ENCODE data around the gene SETD2.

SETD2 gene

GRCh38 chr3:47079432-47079831 is 84.5 kb downstream of the SETD2 start:
- TF ChIP-seq GATA2 (IDR thresholded peaks at IDR 0.05; ENCODE audit: low read depth, low read length), result no peak
- TF ChIP-seq GATA3 (IDR thresholded peaks at IDR 0.05; ENCODE audit: low read depth, low read length), result no peak

DNA sequence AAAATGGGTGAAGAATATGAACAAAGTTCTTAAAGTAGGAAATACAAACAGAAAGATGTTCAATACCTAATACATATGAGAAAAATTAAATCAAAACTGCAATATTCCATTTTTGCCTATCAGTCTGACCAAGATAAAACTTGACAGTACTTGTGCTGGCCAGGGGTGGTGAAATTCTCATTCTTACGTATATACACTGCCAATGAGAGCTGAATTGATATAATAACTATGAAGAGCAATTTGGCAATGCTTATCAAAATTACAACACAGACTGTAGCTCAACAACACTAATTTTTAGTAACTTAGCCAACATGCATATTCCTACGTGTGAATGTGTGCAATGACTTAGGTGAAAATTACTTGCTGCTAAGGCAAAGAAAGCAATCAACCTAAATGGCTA is 90.2 kb downstream of the SETD2 start:
- TF ChIP-seq GATA2 (IDR thresholded peaks at IDR 0.05; ENCODE audit: low read depth, low read length) (no peak), GATA3 (IDR thresholded peaks at IDR 0.05; ENCODE audit: low read depth, low read length) (no peak)

DNA sequence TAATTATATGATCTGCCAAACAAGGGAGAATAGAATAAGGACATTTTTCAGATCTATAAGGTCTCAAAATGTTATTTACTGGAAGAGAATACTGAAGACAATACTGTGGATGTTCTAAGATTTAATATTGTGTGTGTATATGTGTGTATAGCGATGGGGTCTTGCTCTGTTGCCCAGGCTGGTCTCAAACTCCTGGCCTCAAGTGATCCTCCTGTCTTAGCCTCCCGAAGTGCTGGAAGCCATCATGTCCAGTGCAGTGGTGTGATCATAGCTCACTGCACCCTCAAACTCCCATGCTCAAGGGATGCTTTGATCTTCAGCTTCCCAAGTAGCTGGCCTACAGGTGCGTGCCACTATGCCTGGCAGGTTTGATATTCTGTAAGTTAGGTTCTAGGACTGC is 93.1 kb downstream of the SETD2 start:
- TF ChIP-seq GATA2 (IDR thresholded peaks at IDR 0.05; ENCODE audit: low read depth, low read length), result no peak
- TF ChIP-seq GATA3 (IDR thresholded peaks at IDR 0.05; ENCODE audit: low read depth, low read length), result no peak

- TF ChIP-seq GATA2 (IDR thresholded peaks at IDR 0.05; ENCODE audit: low read depth, low read length), result no peak
- TF ChIP-seq GATA3 (IDR thresholded peaks at IDR 0.05; ENCODE audit: low read depth, low read length), result no peak
Observed at GRCh38 chr3:47065681-47066080, 98.2 kb downstream of the SETD2 start.

- TF ChIP-seq GATA2 (IDR thresholded peaks at IDR 0.05; ENCODE audit: low read depth, low read length) (no peak), GATA3 (IDR thresholded peaks at IDR 0.05; ENCODE audit: low read depth, low read length) (no peak)
Observed at GRCh38 chr3:47065058-47065457, 98.9 kb downstream of the SETD2 start.

GRCh38 chr3:47057212-47057671 is 106.7 kb downstream of the SETD2 start:
- TF ChIP-seq GATA3 (IDR thresholded peaks at IDR 0.05; ENCODE audit: low read depth, low read length) (no peak), GATA2 (IDR thresholded peaks at IDR 0.05; ENCODE audit: low read depth, low read length) (no peak)

GRCh38 chr3:47056705-47057104 is 107.2 kb downstream of the SETD2 start:
- no peak for TF ChIP-seq GATA3 (IDR thresholded peaks at IDR 0.05; ENCODE audit: low read depth, low read length)
- no peak for TF ChIP-seq GATA2 (IDR thresholded peaks at IDR 0.05; ENCODE audit: low read depth, low read length)

- TF ChIP-seq GATA2 (IDR thresholded peaks at IDR 0.05; ENCODE audit: low read depth, low read length) (no peak), GATA3 (IDR thresholded peaks at IDR 0.05; ENCODE audit: low read depth, low read length) (no peak)
Observed at GRCh38 chr3:47054412-47054811, 109.5 kb downstream of the SETD2 start.

DNA sequence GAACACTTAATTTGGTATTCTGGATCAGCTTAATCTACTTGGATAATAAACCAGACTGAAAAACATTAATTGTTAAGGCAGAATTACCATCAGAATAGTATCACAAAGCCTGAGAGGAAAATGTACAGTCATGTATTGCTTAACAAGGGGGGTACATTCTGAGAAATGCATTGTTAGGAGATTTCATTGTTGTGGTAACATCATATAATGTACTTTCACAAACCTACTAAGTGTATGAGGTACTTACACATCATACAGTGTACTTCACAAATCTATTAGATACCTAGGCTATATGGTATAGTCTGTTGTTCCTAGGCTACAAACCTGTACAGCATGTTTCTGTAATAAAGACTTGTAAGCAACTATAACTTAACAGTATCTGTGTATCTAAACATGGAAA is 116.2 kb downstream of the SETD2 start:
- TF ChIP-seq GATA3 (IDR thresholded peaks at IDR 0.05; ENCODE audit: low read depth, low read length), result no peak
- no peak for TF ChIP-seq GATA2 (IDR thresholded peaks at IDR 0.05; ENCODE audit: low read depth, low read length)

- TF ChIP-seq GATA3 (IDR thresholded peaks at IDR 0.05; ENCODE audit: low read depth, low read length) (no peak), GATA2 (IDR thresholded peaks at IDR 0.05; ENCODE audit: low read depth, low read length) (no peak)
Observed at GRCh38 chr3:47047069-47047468, 116.8 kb downstream of the SETD2 start.

- no peak for TF ChIP-seq GATA2 (IDR thresholded peaks at IDR 0.05; ENCODE audit: low read depth, low read length)
- TF ChIP-seq GATA3 (IDR thresholded peaks at IDR 0.05; ENCODE audit: low read depth, low read length), result no peak
Observed at GRCh38 chr3:47042231-47042791, 121.6 kb downstream of the SETD2 start.

GRCh38 chr3:47041114-47041513 is 122.8 kb downstream of the SETD2 start:
- TF ChIP-seq GATA2 (IDR thresholded peaks at IDR 0.05; ENCODE audit: low read depth, low read length) (no peak), GATA3 (IDR thresholded peaks at IDR 0.05; ENCODE audit: low read depth, low read length) (no peak)

DNA sequence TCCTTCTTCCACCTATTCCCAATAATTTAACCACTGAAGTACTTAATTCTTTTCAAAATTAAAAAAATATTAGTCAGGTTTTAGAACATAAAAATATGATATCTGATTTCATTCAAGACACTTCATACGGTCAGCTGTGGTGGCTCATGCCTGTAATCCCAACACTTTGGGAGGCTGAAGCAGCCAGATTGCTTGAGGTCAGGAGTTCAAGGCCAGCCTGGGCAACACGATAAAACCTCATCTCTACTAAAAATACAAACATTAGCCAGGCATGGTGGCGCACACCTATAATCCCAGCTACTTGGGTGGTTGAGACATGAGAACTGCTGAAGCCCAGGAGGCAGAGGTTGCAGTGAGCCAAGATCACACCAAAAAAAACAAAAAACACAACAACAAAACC is 127.8 kb downstream of the SETD2 start:
- TF ChIP-seq GATA2 (IDR thresholded peaks at IDR 0.05; ENCODE audit: low read depth, low read length), result no peak
- no peak for TF ChIP-seq GATA3 (IDR thresholded peaks at IDR 0.05; ENCODE audit: low read depth, low read length)

DNA sequence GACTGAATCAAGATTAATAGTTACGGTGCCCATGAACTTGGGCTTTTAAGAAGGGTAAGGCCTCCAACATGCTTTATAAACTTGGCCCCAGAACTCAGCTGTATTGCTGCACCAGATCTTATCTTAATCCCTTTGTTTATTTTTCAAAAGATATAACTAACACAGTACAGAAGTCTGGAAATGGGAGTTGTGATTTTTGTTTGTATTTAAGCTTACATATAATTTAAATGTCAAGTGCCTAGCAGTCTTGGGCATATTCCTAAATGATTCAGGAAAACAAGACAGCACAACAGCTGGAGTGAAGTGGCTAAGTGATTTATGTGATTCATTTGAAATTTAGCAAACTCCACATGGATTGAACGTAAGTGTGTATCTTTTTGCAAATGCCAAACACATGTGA is 128.3 kb downstream of the SETD2 start:
- TF ChIP-seq GATA3 (IDR thresholded peaks at IDR 0.05; ENCODE audit: low read depth, low read length), result no peak
- peak; percentile 27; the same call in 1 of the 2 replicates for TF ChIP-seq GATA2 (IDR thresholded peaks at IDR 0.05; ENCODE audit: low read depth, low read length)

- TF ChIP-seq GATA3 (IDR thresholded peaks at IDR 0.05; ENCODE audit: low read depth, low read length) (no peak), GATA2 (IDR thresholded peaks at IDR 0.05; ENCODE audit: low read depth, low read length) (no peak)
Observed at GRCh38 chr3:47034868-47035489, 128.9 kb downstream of the SETD2 start.
